Measurements from ENCODE around the gene APIP.

DNA sequence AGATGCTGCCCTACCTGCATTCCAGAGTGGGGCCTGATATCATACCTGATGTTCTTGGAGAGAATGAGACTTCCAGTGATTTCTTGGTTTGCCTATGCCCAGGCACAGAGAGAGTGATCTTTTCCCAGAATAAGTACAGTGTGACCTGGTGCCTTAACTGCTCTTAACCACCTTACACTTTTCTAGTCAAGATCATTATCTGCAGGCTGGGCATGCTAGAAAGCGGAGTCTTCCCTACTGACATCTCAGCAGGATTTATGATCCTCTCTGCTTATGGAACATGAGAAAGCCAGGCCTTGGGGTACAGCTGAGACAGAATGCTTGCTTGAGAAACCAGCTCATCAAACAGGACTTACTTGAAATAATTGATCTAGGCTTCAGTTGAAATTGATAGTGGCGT is 53.1 kb downstream of the APIP start:
- TF ChIP-seq POLR2A (IDR thresholded peaks at IDR 0.05; ENCODE audit: low read depth, low read length) (no peak), BHLHE40 (IDR thresholded peaks at IDR 0.05; ENCODE audit: borderline replicate concordance in 1 of 2, low read depth in 2 of 2, low read length in 1 of 2) (no peak), HDAC2 (IDR thresholded peaks at IDR 0.05) (no peak), TBL1XR1 (IDR thresholded peaks at IDR 0.05; ENCODE audit: low read depth, low read length) (no peak), ASH2L (IDR thresholded peaks at IDR 0.05; ENCODE audit: borderline replicate concordance, low read depth) (no peak), ZNF384 (IDR thresholded peaks at IDR 0.05; ENCODE audit: borderline replicate concordance, low read depth, low read length) (no peak), RFX5 (IDR thresholded peaks at IDR 0.05; ENCODE audit: low read depth, low read length) (no peak), CREB1 (IDR thresholded peaks at IDR 0.05; ENCODE audit: low read depth) (no peak), PBX3 (IDR thresholded peaks at IDR 0.05; ENCODE audit: insufficient replicate concordance, low read depth, low read length) (no peak), RCOR1 (conservative IDR thresholded peaks at IDR 0.05; ENCODE audit: low read depth, low read length) (no peak), BRCA1 (IDR thresholded peaks at IDR 0.05; ENCODE audit: low read depth, low read length) (no peak)
- TF ChIP-seq, protein P1, sequence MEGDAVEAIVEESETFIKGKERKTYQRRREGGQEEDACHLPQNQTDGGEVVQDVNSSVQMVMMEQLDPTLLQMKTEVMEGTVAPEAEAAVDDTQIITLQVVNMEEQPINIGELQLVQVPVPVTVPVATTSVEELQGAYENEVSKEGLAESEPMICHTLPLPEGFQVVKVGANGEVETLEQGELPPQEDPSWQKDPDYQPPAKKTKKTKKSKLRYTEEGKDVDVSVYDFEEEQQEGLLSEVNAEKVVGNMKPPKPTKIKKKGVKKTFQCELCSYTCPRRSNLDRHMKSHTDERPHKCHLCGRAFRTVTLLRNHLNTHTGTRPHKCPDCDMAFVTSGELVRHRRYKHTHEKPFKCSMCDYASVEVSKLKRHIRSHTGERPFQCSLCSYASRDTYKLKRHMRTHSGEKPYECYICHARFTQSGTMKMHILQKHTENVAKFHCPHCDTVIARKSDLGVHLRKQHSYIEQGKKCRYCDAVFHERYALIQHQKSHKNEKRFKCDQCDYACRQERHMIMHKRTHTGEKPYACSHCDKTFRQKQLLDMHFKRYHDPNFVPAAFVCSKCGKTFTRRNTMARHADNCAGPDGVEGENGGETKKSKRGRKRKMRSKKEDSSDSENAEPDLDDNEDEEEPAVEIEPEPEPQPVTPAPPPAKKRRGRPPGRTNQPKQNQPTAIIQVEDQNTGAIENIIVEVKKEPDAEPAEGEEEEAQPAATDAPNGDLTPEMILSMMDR (IDR thresholded peaks at IDR 0.05 in 2 of 3, conservative IDR thresholded peaks at IDR 0.05 in 1 of 3; ENCODE audit: control insufficient read depth in 2 of 3, extremely low read depth in 1 of 3, insufficient read depth in 1 of 3, low read depth in 3 of 3, low read length in 3 of 3): no peak
